ENCODE results near the gene BICRAL.

The BICRAL gene

GRCh38 chr6:42911171-42912021 is 129.5 kb downstream of the BICRAL start:
- no peaks in the 10 kb centered on the region for H3K36me3 ChIP-seq (ENCODE audit: control insufficient read depth in 2 of 2, insufficient read depth in 2 of 2, low read length in 2 of 2)
- no peak overlapping the region for H3K4me3 ChIP-seq (ENCODE audit: low read length in 2 of 2)
- H3K9ac ChIP-seq (ENCODE audit: low read depth in 1 of 2, low read length in 2 of 2): no peak overlapping the region
- H3K9me3 ChIP-seq (ENCODE audit: control insufficient read depth in 2 of 2, low read length in 2 of 2): no peaks in the 10 kb centered on the region
- H3K27me3 ChIP-seq (ENCODE audit: control insufficient read depth in 2 of 2, insufficient read depth in 2 of 2, low read length in 2 of 2): no peaks in the 10 kb centered on the region
- no peaks in the 10 kb centered on the region for H3K4me1 ChIP-seq (ENCODE audit: control insufficient read depth in 2 of 2, insufficient read depth in 2 of 2, low read length in 2 of 2)
- no peak overlapping the region for H3K27ac ChIP-seq (ENCODE audit: low read depth in 2 of 2, low read length in 2 of 2)

DNA sequence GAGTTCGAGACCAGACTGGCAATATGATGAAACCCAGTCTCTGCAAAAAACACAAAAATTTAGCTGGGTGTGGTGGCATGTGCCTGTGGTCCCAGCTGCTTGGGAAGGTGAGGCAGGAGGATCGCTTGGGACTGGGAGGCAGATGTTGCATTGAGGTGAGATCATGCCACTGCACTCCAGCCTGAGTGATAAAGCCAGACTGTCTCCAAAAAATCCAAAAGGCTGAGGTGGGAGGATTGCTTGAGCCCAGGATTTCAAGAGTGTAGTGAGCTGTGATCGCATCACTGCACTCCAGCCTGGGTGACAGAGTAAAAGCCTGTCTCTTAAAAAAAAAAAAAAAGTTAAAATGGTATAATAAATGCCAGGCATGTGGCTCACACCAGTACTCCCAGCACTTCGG is 132.7 kb downstream of the BICRAL start:
- H3K4me1 ChIP-seq (ENCODE audit: control insufficient read depth in 2 of 2, insufficient read depth in 2 of 2, low read length in 2 of 2): no peaks in the 10 kb centered on the region
- H3K36me3 ChIP-seq (ENCODE audit: control insufficient read depth in 2 of 2, insufficient read depth in 2 of 2, low read length in 2 of 2): no peaks in the 10 kb centered on the region

DNA sequence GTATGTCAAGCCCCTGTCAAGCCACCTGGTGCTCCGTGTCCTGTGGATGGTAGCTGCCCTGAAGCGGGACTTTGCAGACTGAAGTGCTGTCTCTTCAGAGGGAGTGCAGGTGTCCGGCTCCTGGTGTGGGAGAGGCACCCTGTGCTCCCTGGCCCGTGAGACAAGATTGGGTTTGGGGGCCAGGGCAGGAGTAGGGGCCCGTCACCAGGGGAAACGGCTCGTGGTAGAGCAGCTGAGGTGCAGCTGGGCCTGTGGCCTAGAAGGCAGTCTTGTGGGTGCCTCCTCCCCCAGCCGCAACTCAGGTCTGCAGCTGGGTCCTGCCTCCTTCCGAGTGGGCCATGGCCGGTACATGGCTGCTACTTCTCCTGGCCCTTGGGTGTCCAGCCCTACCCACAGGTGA is 133.9 kb downstream of the BICRAL start, which contains the start of gene PTCRA:
PTCRA (plus strand) TSS at position 322 of the 400 bp plus-strand sequence; CDS start at position 339, 17 bp downstream.
- no peaks in the 10 kb centered on the region for H3K4me1 ChIP-seq (ENCODE audit: control insufficient read depth in 2 of 2, insufficient read depth in 2 of 2, low read length in 2 of 2)

More for the DNA sequence above, 132.7 kb downstream of the BICRAL start:
- Histone ChIP-seq H3K9ac (ENCODE audit: low read depth in 1 of 2, low read length in 2 of 2) (no peak overlapping the region), H3K9me3 (ENCODE audit: control insufficient read depth in 2 of 2, low read length in 2 of 2) (no peaks in the 10 kb centered on the region), H3K27me3 (ENCODE audit: control insufficient read depth in 2 of 2, insufficient read depth in 2 of 2, low read length in 2 of 2) (no peaks in the 10 kb centered on the region), H3K4me3 (ENCODE audit: low read length in 2 of 2) (no peak overlapping the region), H3K27ac (ENCODE audit: low read depth in 2 of 2, low read length in 2 of 2) (no peak overlapping the region)

GRCh38 chr6:42916288-42916687 is 134.4 kb downstream of the BICRAL start:
- H3K36me3 ChIP-seq (ENCODE audit: control insufficient read depth in 2 of 2, insufficient read depth in 2 of 2, low read length in 2 of 2): no peaks in the 10 kb centered on the region
- no peak overlapping the region for H3K9ac ChIP-seq (ENCODE audit: low read depth in 1 of 2, low read length in 2 of 2)
- H3K27me3 ChIP-seq (ENCODE audit: control insufficient read depth in 2 of 2, insufficient read depth in 2 of 2, low read length in 2 of 2): no peaks in the 10 kb centered on the region
- H3K27ac ChIP-seq (ENCODE audit: low read depth in 2 of 2, low read length in 2 of 2): no peak overlapping the region
- H3K9me3 ChIP-seq (ENCODE audit: control insufficient read depth in 2 of 2, low read length in 2 of 2): no peaks in the 10 kb centered on the region
- H3K4me3 ChIP-seq (ENCODE audit: low read length in 2 of 2): no peak overlapping the region
- no peaks in the 10 kb centered on the region for H3K4me1 ChIP-seq (ENCODE audit: control insufficient read depth in 2 of 2, insufficient read depth in 2 of 2, low read length in 2 of 2)

More for the DNA sequence above, 133.9 kb downstream of the BICRAL start, which contains the start of gene PTCRA:
- no peak within 1 kb of the TSS for H3K9ac ChIP-seq (ENCODE audit: low read depth in 1 of 2, low read length in 2 of 2)
- H3K9me3 ChIP-seq (ENCODE audit: control insufficient read depth in 2 of 2, low read length in 2 of 2): no peaks in the 10 kb centered on the region
- no peaks in the 10 kb centered on the region for H3K27me3 ChIP-seq (ENCODE audit: control insufficient read depth in 2 of 2, insufficient read depth in 2 of 2, low read length in 2 of 2)
- H3K4me3 ChIP-seq (ENCODE audit: low read length in 2 of 2): no peak within 1 kb of the TSS
- H3K27ac ChIP-seq (ENCODE audit: low read depth in 2 of 2, low read length in 2 of 2): no peak within 1 kb of the TSS
- H3K36me3 ChIP-seq (ENCODE audit: control insufficient read depth in 2 of 2, insufficient read depth in 2 of 2, low read length in 2 of 2): no peaks in the 10 kb centered on the region

Measured in mucosa of rectum (tissue), 2 donors.